Breast epithelium (tissue), 3 donors: ENCODE data around the gene SNAI3.

Experiments
- POLR2A ChIP-seq: fragments of 450-650 bp; IDR thresholded peaks from one replicate; pipeline ENCODE4 v1.6.1; 2016; ENCODE audit warnings: antibody characterized with exemption, mild to moderate bottlenecking, moderate library complexity
- POLR2AphosphoS5 ChIP-seq, 3 donors: sonication (generic); formaldehyde crosslinking; IDR thresholded peaks; one replicate each; pipeline ENCODE4 v1.6.1; 2017; ENCODE audit warnings: antibody characterized with exemption in 3 of 3
- TF ChIP-seq, protein P1 (sequence below), 3 donors: fragments of 450-650 bp; IDR thresholded peaks; one replicate each; pipeline ENCODE4 v1.5.1; 2016 to 2017; ENCODE audit warnings: antibody characterized with exemption in 3 of 3, mild to moderate bottlenecking in 3 of 3, moderate library complexity in 3 of 3

DNA sequence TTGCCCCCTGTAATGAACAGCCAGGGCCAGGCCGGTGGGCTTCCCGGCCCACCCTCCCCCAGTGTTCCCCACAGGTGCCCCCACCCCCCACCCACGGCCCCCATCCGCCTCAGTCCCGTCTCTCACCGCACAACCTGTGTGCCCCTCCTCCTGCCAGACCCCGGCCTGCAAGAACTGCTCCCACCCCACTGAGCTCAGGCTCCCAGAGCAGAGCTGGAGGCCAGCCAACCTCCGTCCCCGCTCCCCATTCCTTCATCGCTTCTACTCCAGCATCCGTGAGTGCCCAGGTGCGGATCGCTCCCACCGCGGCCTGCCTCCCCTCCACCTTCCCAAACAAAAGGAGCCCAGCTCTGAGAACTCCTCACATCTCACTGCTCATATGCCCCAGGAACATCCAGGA, 27.6 kb downstream of the SNAI3 start:
- no peak for TF ChIP-seq POLR2A
- TF ChIP-seq, protein P1, sequence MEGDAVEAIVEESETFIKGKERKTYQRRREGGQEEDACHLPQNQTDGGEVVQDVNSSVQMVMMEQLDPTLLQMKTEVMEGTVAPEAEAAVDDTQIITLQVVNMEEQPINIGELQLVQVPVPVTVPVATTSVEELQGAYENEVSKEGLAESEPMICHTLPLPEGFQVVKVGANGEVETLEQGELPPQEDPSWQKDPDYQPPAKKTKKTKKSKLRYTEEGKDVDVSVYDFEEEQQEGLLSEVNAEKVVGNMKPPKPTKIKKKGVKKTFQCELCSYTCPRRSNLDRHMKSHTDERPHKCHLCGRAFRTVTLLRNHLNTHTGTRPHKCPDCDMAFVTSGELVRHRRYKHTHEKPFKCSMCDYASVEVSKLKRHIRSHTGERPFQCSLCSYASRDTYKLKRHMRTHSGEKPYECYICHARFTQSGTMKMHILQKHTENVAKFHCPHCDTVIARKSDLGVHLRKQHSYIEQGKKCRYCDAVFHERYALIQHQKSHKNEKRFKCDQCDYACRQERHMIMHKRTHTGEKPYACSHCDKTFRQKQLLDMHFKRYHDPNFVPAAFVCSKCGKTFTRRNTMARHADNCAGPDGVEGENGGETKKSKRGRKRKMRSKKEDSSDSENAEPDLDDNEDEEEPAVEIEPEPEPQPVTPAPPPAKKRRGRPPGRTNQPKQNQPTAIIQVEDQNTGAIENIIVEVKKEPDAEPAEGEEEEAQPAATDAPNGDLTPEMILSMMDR (IDR thresholded peaks at IDR 0.05) = no peak
- no peak for TF ChIP-seq POLR2AphosphoS5 (IDR thresholded peaks at IDR 0.05)
